Hematopoietic multipotent progenitor cell treated with erythropoietin and hydrocortisone succinate and interleukin-3 and kit ligand, for 8 days (in vitro differentiated cells): Measurements from ENCODE around the gene NSRP1.
"Not testable (repeated sequence)": the region's sequence is repeated elsewhere in the genome, so short reads cannot be mapped to it uniquely, and the experiment has no call there.

ENCODE experiments used
- DNase-seq: peaks from one replicate; pipeline ENCODE4 v3.0.0-alpha.2; 2015

The NSRP1 gene

DNA sequence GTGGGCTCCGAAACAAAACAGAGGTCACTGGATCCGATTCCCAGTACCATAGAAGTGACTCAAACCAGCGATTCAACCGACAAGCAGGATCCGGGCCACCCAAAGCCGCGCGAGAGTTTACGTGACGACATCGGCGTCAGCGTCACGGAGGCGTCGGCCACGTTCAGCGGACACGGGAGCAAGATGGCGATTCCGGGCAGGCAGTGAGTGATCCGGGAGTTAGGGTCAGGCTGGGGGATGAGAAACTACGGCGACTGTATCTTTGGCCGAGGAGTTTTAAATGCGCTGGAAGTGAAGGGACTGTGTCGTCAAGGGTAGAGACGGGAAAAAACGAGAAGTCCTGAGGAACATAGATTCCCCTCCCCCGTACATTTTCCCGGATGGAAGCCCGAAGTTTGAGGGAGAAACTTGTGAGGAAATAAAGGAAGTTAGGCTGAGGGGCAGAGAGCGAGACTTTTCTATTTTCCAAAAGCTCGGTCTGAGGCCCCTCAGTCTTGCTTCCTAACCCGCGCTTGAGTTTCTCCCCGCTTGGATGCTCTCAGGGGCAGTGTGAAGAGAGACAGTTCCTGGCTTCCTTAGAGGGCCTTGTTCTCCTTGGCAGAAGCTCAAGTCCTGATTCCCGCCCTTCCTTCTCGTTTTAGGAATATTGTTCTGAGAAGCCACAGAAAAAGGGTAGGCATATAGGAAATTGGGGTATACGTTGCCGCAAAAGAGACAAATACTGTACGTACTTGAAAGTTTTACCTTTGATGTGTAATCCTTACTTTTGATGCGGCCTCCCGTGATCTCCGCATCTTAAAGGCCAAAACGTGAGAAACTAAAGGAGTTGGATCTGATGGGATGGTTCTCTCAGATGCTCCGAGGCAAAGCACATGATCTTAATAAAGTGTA is at the start of gene NSRP1:
Gene NSRP1 (plus strand): TSS at position 156 of the 891 bp plus-strand sequence. CDS start 28 bp downstream, at position 184.
- DNase-seq = peak; percentile 94

DNA sequence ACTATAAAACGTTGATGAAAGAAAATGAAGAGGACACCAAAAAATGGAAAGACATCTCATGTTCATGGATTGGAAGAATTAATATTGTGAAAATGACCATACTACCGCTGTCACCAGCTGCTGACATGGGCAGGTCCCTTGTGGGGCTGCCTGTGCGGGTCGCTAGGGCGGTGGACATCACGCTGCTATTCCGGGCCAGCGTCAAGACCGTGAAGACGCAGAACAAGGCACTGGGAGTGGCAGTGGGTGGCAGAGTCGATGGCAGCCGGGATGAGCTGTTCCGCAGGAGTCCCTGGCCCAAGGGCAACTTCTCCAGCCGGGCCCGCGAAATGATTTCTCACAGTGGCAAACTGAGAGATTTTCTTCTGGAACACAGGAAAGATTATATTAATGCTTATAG is 48.2 kb upstream of the NSRP1 start:
- no peak for DNase-seq

GRCh38 chr17:30074254-30074653 is 42.4 kb upstream of the NSRP1 start:
- no peak for DNase-seq

- no peak for DNase-seq
Observed at GRCh38 chr17:30074730-30075129, 41.9 kb upstream of the NSRP1 start.

DNA sequence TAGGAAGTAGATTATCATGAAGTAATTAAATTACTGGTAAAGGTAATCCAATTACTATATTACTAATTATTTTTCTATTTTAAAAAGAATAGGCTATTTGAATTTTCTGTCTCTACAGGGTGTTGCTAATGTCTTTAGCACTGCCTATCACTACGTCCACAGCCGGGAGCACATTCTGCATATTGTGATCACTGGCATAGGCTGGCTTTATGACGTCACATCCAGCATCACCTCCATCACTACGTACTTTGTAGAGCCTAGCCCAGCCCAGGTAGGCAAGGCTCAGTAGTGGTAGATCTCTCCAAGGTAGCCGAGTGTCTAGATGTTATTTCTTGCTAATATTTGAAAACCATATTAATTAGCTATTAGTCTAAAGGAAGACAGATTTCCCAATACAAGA is 33.8 kb upstream of the NSRP1 start:
- DNase-seq = no peak

- DNase-seq = no peak
Observed at GRCh38 chr17:30084788-30085187, 31.8 kb upstream of the NSRP1 start.

- no peak for DNase-seq
Observed at GRCh38 chr17:30086896-30087295, 29.7 kb upstream of the NSRP1 start.

- not testable (repeated sequence) for DNase-seq
Observed at GRCh38 chr17:30087431-30087830, 29.2 kb upstream of the NSRP1 start.

GRCh38 chr17:30091121-30091670 is 25.4 kb upstream of the NSRP1 start:
- DNase-seq = no peak

DNA sequence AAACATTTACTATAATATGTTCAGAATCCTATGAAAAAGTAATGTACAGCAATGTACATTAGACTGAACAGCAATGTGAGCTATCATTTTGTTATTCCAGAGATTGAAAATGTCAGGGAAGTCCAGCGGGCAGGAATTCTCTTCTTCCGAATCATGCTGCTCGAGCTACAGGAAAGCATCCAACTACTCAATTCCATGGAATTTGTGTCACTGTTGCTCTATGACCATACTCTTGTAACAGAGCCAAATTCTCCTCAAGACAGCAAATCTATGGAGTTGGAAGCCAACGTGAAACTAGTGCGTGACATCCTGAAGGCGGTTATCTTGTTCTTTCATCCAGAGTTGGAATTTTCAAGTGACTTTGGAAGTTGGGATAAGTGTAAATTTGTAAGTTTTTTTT is 24.8 kb upstream of the NSRP1 start:
- no peak for DNase-seq

DNA sequence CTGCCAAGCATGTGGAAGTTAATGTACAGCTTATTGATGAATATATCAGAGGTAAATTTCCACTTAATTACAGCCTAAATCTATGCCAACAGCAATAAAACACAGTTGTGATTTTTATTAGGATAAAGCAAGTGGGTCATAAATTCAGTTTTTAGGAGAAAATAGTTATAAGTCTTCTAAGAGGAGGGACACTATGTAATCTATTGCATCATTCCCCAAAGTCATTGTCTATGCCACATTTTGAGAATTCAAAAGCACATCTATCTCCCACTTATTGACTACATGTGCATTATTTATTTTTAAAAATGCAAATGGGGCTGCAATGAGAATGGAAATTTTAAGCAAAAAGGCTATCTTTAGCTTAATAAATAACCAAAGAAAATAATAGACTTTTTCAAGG is 23.7 kb upstream of the NSRP1 start:
- no peak for DNase-seq

- peak; percentile 71 for DNase-seq
Observed at GRCh38 chr17:30093463-30094147, 23.0 kb upstream of the NSRP1 start.

DNA sequence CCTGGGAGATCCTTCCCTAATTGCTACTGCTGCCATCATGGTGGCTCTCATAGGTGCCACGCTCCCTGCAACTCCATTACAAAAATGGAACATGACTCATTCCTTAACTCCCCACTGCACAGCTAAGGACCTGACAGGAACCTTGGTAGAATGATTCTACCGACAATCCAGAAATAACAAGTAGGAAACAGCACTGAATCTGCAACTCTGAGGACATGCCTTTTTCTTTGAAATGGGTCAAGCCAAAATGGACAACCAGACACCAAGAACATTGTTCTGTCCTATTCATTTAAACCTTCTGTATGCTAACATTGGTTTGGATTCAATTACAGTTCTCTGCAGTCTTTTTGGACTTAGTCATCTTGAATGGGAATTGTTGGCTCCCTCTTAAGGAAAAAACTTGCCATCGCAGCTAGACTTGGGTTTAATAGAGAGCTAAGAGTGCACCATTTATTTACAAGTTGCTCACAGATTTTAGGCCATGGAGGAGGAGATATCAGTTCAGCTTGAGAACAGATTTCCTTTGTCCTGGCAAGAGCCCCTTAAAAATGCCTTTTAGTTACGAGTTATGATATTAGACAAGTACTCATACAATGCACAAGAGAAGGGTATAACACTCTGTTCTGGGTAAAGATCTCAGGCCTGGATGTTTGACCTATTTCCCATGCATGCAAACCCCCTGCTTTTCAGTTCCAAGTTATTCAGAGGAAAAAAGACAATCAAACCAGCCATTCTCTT is 20.9 kb upstream of the NSRP1 start:
- peak; percentile 62 for DNase-seq

- no peak for DNase-seq
Observed at GRCh38 chr17:30101686-30102390, 14.8 kb upstream of the NSRP1 start.

DNA sequence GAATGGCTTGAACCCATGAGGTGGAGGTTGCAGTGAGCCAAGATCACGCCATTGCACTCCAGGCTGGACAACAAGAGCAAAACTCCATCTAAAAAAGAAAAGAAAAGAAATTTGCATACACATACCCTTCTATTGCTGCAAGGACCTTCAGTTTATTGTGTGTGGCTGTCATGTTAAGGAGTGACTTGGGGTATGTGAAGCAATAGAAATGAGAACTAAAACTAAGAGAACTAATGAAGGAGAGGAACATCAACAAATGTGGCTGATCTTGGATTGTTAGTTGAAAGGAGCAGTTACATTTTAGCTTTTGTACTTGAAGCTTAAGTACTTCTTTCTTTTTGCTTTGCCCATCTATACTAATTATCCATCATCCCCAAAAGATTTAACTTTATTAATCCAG is 12.7 kb upstream of the NSRP1 start:
- DNase-seq = no peak

DNA sequence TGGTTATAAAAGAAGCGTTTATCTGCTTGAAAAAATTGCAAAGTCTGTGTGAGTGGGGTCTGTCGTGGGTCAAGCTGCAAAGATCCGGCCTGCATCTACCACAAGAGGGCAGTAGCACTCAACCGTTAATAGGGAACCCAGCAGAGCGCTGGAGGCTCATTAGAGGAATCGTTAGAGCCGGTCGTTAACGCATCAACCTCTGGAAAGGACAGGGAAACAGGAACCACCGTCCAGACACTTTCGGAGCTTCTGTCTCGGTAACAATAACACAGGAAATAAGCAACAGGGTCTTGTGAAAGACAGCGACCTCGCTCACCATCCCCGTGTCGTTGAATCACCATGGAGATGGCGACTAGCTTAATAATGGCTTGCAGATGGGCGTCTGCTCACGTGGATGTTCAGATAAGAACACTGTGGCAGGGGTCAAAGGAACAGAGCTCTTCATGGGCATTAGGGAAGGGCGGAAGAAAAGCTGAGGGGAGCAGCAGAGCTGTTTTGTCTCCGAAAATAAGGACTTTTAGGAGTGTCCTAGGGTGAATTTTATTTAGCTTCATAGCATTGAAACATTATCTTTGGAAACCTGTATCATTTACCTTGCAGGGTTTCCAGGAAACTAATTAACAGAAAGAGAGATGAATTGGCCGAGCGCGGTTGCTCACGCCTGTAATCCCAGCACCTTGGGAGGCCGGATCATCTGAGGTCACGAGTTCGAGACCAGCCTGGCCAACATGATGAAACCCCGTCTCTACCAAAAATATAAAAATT is 11.9 kb upstream of the NSRP1 start:
- DNase-seq = peak; percentile 88

GRCh38 chr17:30112794-30113193 is 3.8 kb upstream of the NSRP1 start:
- no peak for DNase-seq

DNA sequence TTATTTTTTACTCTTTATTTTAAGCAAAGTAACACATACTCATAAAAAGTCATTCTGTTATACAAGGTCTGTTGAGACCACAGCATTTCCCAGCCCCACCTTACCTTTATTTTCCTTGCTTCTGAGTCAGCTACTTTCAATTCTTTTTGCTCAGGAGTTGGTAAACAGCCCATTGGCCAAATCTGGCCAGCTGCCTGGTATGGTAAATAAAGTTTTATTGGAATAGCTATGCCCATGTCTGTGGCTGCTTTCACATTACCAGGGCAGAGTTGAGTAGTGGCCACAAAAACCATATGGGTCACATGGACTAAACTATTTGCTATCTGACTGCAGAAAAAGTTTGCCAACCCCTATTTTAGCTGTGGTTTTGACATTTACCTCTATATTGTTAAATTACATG is 3.4 kb upstream of the NSRP1 start:
- DNase-seq = no peak

DNA sequence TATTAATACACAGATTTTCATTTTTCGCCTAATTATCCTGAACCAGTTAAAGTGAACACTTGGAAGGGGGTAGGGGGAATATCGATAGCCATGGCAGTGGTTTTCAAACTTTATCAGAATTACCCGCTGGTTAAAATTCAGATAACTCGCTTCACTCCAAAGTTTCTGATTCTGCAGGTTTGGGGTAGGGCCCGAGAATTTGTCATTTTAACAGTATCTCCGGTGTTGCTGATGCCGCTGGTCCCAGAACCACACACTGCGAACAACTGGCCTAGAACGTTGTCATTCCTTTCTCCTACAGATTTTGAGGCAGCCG is 313 bp upstream of the NSRP1 start:
- DNase-seq = no peak

GRCh38 chr17:30117675-30118081 is 1.1 kb downstream of the NSRP1 start:
- no peak for DNase-seq

GRCh38 chr17:30118635-30119034 is 2.0 kb downstream of the NSRP1 start:
- not testable (repeated sequence) for DNase-seq

GRCh38 chr17:30124273-30124796 is 7.7 kb downstream of the NSRP1 start:
- DNase-seq = no peak
